BJ (cell line): ENCODE data around the gene RBP3. TPM values are rescaled to one million over a fixed set of nuclear protein-coding genes. Genes with fewer than 3 reads are reported as not detected.
"Not testable (repeated sequence)": the region's sequence is repeated elsewhere in the genome, so short reads cannot be mapped to it uniquely, and the experiment has no call there.

Source experiments
- CTCF ChIA-PET: fragments of 350-600 bp; formaldehyde crosslinking; extraction: SDS; loops from one replicate; lab custom pipeline; 2021; ENCODE audit warnings: antibody characterized with exemption, inconsistent platforms; lab: Yijun Ruan, JAX
- POLR2A ChIA-PET: fragments of 300-600 bp; sonication (Branson Sonifier 250); formaldehyde crosslinking; extraction: SDS; loops from one replicate; lab custom pipeline; 2021; ENCODE audit warnings: antibody characterized with exemption; lab: Charles Lee
- DNase-seq: peaks from one replicate; pipeline ENCODE4 v3.0.0-alpha.2; 2011; ENCODE audit warnings: low read depth
- H3K27me3 ChIP-seq: 2 replicates; pipeline ENCODE4 v1.6.0; 2011; ENCODE audit warnings: low read length; ENCODE audit not compliant: control insufficient read depth, insufficient read depth
- H3K36me3 ChIP-seq: 2 replicates; pipeline ENCODE4 v1.5.1; 2011; ENCODE audit warnings: low read length; ENCODE audit not compliant: control insufficient read depth, insufficient read depth
- H3K4me3 ChIP-seq: 2 replicates; pipeline ENCODE4 v1.5.1; 2011; ENCODE audit warnings: low read depth, mild to moderate bottlenecking, control low read depth, low read length
- polyA plus RNA-seq: library from polyadenylated mRNA; depleted of rRNA; stranded (reverse); fragments of >200 nt; gene quantifications from 2 replicates; pipeline ENCODE4 v1.2.3, GENCODE V29; 2011
- TF ChIP-seq, protein P1 (sequence below): IDR thresholded peaks from 2 replicates; pipeline ENCODE4 v1.5.1; 2011; ENCODE audit warnings: low read depth, mild to moderate bottlenecking, control low read depth, inconsistent platforms, low read length, moderate library complexity; ENCODE audit not compliant: insufficient read depth

Gene RBP3
- polyA plus RNA-seq, 1 experiment: not detected

DNA sequence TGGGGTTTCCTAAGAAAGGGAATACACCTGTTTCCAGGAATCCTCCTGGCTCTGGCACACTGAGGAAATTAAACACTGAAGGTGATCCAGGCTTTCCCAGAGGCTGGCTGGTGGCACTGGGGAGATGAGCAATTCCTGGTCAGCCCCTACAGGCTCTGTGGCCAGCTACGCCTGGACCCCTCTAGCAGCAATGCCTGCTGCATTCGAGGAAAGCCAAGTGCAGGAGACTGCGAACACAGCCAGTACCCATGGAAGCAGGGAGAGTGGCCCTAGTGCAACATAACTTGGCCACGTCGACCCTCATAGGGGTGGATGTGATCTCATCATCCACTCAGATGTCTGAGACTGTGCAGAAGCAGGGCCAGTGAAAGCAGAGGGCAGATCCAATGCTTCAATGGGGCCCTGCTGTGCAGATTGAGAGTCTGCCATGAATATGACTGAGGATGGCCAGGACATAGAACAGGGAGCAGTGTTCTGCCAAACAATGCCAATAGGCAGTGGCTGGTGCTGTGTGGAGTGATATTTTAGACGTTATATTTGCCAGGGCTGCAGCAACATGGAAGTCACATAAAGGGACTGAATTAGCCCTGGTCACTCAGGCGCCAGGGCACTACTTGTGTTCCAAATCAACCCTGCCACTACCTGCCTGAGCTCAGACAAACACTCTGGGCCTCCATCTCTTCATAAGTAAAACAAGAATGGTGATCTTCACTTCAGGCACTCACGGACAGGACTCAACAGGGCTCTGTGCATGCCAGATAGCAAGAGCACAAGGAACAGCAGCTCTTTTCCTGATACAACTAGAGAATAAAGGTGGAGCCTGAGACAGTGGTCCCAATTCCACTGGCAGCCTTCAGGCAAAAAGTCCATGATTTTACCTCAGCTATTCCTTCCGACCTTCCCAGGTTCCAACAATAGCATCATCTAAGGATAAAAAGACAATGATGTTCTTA, 33.5 kb downstream of the RBP3 start:
- POLR2A ChIA-PET: no interaction called here
- TF ChIP-seq, protein P1, sequence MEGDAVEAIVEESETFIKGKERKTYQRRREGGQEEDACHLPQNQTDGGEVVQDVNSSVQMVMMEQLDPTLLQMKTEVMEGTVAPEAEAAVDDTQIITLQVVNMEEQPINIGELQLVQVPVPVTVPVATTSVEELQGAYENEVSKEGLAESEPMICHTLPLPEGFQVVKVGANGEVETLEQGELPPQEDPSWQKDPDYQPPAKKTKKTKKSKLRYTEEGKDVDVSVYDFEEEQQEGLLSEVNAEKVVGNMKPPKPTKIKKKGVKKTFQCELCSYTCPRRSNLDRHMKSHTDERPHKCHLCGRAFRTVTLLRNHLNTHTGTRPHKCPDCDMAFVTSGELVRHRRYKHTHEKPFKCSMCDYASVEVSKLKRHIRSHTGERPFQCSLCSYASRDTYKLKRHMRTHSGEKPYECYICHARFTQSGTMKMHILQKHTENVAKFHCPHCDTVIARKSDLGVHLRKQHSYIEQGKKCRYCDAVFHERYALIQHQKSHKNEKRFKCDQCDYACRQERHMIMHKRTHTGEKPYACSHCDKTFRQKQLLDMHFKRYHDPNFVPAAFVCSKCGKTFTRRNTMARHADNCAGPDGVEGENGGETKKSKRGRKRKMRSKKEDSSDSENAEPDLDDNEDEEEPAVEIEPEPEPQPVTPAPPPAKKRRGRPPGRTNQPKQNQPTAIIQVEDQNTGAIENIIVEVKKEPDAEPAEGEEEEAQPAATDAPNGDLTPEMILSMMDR: no peak
- no peak for DNase-seq
- CTCF ChIA-PET: interaction anchor here (2.3 to 2.8 kb wide), 2 partner anchors 17 to 19 kb away, joined by 8 to 12 read pairs; no protein-coding TSS in a partner anchor
- no peaks in the 10 kb centered on the region for H3K36me3 ChIP-seq
- H3K4me3 ChIP-seq: no peak overlapping the region
- H3K27me3 ChIP-seq: peaks cover 20% of the 10 kb centered on the region

DNA sequence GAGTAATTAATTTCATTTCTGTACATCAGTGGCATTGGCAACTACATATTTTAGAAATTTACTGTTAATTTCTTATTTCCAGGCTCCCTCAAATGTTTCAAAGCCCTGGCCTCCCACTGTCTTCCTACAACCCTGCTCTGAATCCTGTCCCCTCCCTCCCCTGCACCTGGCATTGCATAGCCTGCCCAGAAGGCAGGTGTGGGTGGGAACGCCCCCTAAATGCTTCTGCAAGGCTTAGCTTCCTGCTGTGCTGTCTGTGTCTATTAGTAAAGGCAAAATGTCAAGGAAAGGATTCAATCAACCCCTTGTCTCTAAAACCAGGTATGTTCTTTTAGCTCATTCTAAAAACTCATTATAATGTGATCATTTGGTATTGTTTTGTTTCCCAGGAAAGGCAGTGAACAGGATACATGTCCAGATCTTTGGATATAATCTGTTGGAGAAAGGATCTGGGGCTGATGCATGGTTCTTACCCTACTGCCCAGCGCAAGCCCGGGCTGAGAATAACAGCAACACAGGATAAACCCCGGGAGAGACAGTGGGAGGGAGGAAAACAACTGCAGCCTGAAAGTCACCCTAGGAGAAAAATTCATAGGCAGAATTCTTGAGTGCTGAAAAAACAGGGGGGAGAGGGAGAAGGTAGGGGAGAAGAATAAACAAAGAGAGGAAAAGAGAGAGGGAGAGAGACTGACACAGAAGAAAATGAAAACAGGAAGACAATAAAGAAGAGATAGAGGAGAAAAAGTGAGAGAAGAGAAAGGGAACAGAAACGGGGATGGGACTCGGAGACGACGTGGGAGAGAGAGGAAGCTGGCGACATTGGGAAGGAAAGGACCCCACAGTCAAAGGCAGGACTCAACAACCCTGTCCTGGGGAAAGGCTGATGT, 35.3 kb downstream of the RBP3 start:
- Histone ChIP-seq H3K36me3 (no peaks in the 10 kb centered on the region), H3K4me3 (peak overlapping the region; percentile 85), H3K27me3 (peaks cover 7% of the 10 kb centered on the region)
- ChIA-PET CTCF (interaction anchor here (0.9 to 2.4 kb wide), 4 partner anchors 8 to 55 kb away, joined by 3 to 10 read pairs (median 6); no protein-coding TSS in a partner anchor), POLR2A (no interaction called here)
- DNase-seq: no peak
- TF ChIP-seq, protein P1: no peak

DNA sequence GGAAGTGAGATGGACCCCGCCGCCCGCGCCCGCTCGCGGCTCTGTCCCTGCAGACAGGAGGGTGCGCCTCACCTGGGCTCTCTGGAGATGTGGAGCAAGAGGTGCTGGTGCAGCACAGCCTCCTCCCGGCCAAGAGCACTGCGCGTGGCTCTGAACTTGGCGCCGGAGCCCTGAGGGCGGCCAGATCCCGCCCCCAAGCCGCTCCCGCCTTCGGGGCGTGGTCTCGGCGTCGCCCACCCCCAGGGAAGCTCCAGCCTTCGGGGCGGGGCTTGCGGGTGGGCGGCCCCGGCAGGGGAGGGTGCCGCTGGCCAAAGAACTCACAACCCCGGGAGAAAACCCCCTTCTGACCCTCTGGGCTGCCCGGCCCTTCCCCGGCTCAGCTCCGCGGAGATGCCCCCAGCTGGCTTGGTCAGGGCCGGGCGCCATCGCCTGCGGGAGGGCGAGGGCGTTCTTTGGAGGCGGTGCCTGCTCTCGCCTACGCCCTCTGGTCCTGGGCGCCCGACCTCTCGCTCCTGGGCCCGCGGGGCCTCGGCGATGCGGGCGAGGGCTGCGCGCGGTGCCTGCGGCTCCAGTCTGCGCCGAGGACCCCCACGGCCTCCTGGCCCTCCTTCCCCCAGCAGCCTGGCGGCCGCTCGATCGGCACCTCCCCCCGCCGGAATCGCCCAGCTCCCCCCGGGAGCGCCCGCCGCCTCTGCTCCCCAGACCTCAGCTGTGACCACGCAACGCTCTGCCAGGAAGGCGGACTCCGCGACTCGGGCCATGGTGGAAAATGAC, 36.2 kb downstream of the RBP3 start, which contains the start of gene ZNF488:
ZNF488 (minus strand) TSS at position 146 of the 774 bp plus-strand sequence. CDS start 15,464 bp downstream, outside the sequence.
- CTCF ChIA-PET: interaction anchor here (0.9 to 2.4 kb wide), 4 partner anchors 9 to 54 kb away, joined by 3 to 10 read pairs (median 6); no protein-coding TSS in a partner anchor
- H3K27me3 ChIP-seq: peaks cover 5% of the 10 kb centered on the region
- POLR2A ChIA-PET: interaction anchor here (0.7 kb wide), 1 partner anchor 9 kb away, joined by 4 read pairs; no protein-coding TSS in a partner anchor
- H3K36me3 ChIP-seq: no peaks in the 10 kb centered on the region
- H3K4me3 ChIP-seq: peak within 1 kb of the TSS; percentile 85
- no peak for DNase-seq
- TF ChIP-seq, protein P1: no peak

DNA sequence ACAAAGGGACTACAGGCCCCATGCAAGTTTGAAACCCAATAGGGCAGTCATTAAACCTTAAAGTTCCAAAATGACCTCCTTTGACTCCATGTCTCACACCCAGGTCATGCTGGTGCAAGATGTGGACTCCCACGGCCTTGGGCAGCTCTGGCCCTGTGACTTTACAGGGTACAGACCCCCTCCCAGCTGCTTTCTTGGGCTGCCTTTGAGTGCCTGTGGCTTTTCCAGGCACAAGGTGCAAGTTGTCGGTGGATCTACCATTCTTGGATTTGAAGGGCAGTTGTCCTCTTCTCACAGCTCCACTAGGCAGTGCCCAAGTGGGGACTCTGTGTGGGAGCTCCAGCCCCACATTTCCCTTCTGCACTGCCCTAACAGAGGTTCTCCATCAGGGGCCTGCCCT, 37.9 kb downstream of the RBP3 start:
- CTCF ChIA-PET, H3K36me3 ChIP-seq, H3K4me3 ChIP-seq, DNase-seq, POLR2A ChIA-PET, H3K27me3 ChIP-seq: not testable (repeated sequence)

DNA sequence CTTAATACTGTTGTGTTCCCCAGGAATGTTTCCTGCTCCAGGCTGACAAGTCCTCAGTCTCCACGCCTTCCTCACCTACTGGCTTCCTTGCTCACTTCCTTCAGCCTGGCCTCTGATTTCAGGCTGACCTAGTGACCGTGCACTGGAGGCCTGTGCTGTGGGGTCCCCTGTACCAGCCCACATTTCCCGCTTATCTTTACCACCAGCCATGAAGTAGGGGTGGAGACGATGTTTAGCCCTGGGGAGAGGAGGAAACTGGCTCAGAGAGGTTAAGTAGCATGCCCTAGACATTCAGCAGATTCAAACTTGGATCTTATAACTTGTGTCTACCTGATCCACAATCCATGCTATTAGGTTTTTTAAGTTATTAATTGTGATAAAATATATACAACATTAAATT, 40.7 kb downstream of the RBP3 start:
- Histone ChIP-seq H3K4me3 (no peak overlapping the region), H3K36me3 (no peaks in the 10 kb centered on the region), H3K27me3 (no peaks in the 10 kb centered on the region)
- TF ChIP-seq, protein P1: no peak
- ChIA-PET POLR2A (no interaction called here), CTCF (no interaction called here)
- DNase-seq: no peak
